ENCODE measurements around the gene TLR10. TPM values are rescaled to one million over a fixed set of nuclear protein-coding genes. Genes with fewer than 3 reads are reported as not detected.
A peak's percentile ranks its signal among the peaks of the same experiment; 100 is the strongest.

TLR10 gene
- total and polyA plus RNA-seq, 8 donors, result 0.15 to 3.0 (median 0.70) TPM

DNA sequence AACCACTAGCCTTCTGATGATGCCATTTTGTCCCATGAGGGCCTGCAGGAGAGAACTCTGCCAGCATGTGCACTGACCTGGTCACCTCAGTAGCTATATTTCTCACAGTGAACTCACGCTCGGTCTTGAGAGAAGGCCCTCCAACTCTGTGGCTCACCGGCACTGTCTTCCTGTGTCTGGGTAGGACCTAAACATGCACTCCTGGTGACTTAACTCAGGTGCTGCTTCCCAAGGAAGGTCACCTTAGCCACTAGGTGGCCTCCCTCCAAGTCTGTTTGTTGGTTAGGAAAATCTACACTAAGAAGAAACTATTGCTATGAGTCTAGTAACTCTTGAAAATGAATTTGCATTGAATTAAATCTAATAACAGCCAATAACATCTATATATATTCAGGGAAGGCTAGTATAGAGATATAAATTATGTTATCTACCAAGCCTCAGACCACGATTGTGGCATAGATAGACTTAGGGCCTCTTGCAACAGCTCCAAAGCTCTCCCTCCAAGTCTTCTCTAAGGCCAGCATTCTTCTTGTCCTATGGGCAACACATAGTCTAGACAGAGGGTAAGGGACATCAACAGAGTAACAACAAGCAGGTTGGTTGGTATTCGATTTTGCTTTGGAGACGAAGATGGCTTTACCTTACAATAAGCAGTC, 24.7 kb downstream of the TLR10 start:
- no peaks in the 10 kb centered on the region for H3K27me3 ChIP-seq
- intact Hi-C loops (cut with DNase I), result no loop called here
- H3K36me3 ChIP-seq, result no peaks in the 10 kb centered on the region
- H3K4me3 ChIP-seq, result no peak overlapping the region
- H3K4me1 ChIP-seq, result peaks cover 0 to 21% of the 10 kb centered on the region in 2 donors
- H3K9me3 ChIP-seq, result no peaks in the 10 kb centered on the region
- no peak for DNase-seq
- no peak for ATAC-seq
- no peak overlapping the region for H3K27ac ChIP-seq
- TF ChIP-seq, protein P1, sequence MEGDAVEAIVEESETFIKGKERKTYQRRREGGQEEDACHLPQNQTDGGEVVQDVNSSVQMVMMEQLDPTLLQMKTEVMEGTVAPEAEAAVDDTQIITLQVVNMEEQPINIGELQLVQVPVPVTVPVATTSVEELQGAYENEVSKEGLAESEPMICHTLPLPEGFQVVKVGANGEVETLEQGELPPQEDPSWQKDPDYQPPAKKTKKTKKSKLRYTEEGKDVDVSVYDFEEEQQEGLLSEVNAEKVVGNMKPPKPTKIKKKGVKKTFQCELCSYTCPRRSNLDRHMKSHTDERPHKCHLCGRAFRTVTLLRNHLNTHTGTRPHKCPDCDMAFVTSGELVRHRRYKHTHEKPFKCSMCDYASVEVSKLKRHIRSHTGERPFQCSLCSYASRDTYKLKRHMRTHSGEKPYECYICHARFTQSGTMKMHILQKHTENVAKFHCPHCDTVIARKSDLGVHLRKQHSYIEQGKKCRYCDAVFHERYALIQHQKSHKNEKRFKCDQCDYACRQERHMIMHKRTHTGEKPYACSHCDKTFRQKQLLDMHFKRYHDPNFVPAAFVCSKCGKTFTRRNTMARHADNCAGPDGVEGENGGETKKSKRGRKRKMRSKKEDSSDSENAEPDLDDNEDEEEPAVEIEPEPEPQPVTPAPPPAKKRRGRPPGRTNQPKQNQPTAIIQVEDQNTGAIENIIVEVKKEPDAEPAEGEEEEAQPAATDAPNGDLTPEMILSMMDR (IDR thresholded peaks at IDR 0.05), result peak in 1 of 2 donors; percentile 10

DNA sequence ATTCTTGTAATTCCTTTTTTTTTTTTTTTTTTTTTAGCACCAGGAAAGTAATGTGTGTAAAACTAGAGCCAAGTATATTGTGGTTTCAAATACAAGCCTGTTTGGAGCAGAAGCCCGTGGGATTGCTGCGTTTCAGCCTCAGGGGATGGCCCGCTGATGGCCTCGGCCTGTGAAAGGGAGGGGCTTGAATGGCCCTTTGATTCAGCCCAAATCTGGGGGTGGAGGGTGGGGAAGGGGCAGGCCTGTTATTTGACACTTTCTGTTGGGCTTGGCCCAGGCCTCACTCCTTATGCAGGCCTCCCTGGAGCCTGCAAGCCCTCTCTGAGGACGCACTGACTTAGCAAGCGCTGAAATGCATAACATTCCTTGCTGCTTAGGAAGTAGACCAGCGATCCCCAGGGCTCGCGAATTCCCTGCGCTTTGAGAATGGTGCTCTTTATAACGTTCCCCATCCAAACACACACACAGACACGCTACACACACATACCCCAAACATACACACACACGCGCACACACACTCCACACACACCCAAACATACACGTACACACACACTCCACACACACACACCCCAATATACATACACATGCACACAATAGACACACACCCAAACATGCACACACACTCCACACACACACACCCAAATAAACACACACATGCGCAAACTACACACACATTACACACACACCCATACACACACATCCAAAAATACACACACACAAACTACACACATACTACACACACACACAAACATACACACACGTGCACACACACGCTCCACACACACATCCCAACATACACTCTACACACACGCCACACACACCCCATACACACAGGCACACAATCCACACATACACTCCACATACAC, 29.6 kb downstream of the TLR10 start:
- ATAC-seq (peak; percentile 94), DNase-seq (peak in 3 of 4 donors; percentile 85 to 97 (median 88))
- Histone ChIP-seq H3K27me3 (no peaks in the 10 kb centered on the region), H3K27ac (peak overlapping the region; percentile 30 to 37), H3K9me3 (no peaks in the 10 kb centered on the region), H3K36me3 (no peaks in the 10 kb centered on the region), H3K4me1 (peaks cover 0 to 12% of the 10 kb centered on the region in 2 donors), H3K4me3 (no peak overlapping the region)
- intact Hi-C loops (cut with DNase I), result no loop called here
- TF ChIP-seq, protein P1 (IDR thresholded peaks at IDR 0.05), result no peak

DNA sequence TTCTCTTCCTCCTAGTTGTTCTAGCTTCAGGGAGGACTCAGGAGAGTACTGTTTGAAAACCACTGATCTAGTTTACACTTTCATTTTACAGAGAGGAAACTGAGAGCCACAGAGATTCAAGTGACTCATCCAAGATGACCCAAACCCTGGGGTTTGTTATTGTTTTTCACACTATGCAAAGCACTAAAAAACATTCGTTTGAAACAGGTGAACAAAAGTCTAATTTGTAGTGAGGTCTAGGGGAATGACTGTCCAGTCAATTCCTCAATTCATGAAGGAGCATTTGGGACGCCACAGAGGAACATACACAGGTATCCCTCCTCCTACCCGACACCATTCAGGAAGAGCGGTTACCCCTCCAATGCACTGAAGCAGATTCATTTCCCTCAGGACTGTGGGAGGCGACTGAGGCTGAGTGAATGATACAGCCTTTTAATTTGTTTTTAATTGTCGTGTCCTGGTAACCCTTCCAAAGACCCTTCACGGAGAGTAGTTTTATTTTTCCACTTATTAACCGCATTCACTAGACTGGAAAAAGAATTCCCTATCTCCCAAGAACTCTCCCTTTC, 30.3 kb downstream of the TLR10 start:
- TF ChIP-seq, protein P1 (IDR thresholded peaks at IDR 0.05), result no peak
- H3K9me3 ChIP-seq, result peaks cover 0 to 7% of the 10 kb centered on the region in 2 donors
- intact Hi-C loops (cut with DNase I), result no loop called here
- peak; percentile 35 for ATAC-seq
- peaks cover 0 to 12% of the 10 kb centered on the region in 2 donors for H3K4me1 ChIP-seq
- no peaks in the 10 kb centered on the region for H3K36me3 ChIP-seq
- no peaks in the 10 kb centered on the region for H3K27me3 ChIP-seq
- no peak overlapping the region for H3K4me3 ChIP-seq
- no peak for DNase-seq
- peak overlapping the region; percentile 30 to 37 for H3K27ac ChIP-seq

DNA sequence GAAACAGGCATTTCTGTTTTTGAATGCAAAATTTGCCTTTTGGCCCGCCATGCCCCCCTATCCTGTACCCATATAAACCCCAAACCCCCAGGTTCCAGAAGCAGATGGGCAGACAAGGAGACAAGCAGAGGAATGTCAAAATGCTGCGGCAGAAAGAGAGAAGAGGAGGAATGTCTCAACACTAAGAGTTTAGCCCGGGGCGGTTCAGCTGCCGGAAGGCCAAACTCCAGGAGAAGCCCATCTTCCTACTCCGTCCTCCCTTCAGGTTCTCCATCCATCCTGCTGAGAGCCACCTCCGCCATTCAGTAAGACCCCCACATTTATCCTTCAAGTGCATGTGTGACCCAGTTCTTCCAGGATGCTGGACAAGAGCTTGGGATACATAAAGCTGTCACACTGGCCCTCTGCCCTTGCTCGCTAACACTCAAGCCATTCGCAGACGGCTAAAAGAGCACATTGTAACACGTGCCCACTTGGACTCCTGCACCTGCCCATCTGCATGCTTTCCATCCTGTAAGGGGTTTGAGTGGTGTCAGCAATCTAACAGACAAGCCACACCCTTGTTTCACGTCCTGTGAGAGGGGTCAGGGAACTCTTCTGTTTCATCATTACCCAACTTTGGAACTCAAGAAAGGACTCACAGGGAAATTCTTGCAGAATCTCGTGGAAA, 31.3 kb downstream of the TLR10 start:
- H3K36me3 ChIP-seq, result no peaks in the 10 kb centered on the region
- peaks cover 0 to 13% of the 10 kb centered on the region in 2 donors for H3K9me3 ChIP-seq
- no peak overlapping the region for H3K27ac ChIP-seq
- no peak overlapping the region for H3K4me3 ChIP-seq
- H3K4me1 ChIP-seq, result peaks cover 0 to 8% of the 10 kb centered on the region in 2 donors
- no peak for ATAC-seq
- H3K27me3 ChIP-seq, result no peaks in the 10 kb centered on the region
- no peak for DNase-seq
- TF ChIP-seq, protein P1 (IDR thresholded peaks at IDR 0.05), result no peak
- intact Hi-C loops (cut with DNase I), result no loop called here
